Uterus (tissue), 2 donors: ENCODE results near the gene IL1RAPL2.

ENCODE experiments used
- POLR2A ChIP-seq, 2 donors: fragments of 450-650 bp; IDR thresholded peaks; one replicate each; pipeline ENCODE4 v1.6.1; 2016; ENCODE audit warnings: antibody characterized with exemption in 2 of 2, mild to moderate bottlenecking in 1 of 2, moderate library complexity in 1 of 2
- TF ChIP-seq, protein P1 (sequence below), 4 experiments: fragments of 200-600 bp in 2 of 4; fragments of 450-650 bp in 2 of 4; sonication (generic) in 2 of 4; IDR thresholded peaks; one replicate each; pipeline ENCODE4 v1.5.1; 2016 to 2019; ENCODE audit warnings: antibody characterized with exemption in 4 of 4, mild to moderate bottlenecking in 2 of 4, moderate library complexity in 1 of 4

GRCh38 chrX:105475801-105476200 lies 909.8 kb downstream of the IL1RAPL2 start:
- TF ChIP-seq, protein P1, sequence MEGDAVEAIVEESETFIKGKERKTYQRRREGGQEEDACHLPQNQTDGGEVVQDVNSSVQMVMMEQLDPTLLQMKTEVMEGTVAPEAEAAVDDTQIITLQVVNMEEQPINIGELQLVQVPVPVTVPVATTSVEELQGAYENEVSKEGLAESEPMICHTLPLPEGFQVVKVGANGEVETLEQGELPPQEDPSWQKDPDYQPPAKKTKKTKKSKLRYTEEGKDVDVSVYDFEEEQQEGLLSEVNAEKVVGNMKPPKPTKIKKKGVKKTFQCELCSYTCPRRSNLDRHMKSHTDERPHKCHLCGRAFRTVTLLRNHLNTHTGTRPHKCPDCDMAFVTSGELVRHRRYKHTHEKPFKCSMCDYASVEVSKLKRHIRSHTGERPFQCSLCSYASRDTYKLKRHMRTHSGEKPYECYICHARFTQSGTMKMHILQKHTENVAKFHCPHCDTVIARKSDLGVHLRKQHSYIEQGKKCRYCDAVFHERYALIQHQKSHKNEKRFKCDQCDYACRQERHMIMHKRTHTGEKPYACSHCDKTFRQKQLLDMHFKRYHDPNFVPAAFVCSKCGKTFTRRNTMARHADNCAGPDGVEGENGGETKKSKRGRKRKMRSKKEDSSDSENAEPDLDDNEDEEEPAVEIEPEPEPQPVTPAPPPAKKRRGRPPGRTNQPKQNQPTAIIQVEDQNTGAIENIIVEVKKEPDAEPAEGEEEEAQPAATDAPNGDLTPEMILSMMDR (IDR thresholded peaks at IDR 0.05), result no peak
- TF ChIP-seq POLR2A (IDR thresholded peaks at IDR 0.05), result no peak
